Measurements from ENCODE around the gene FXYD3. TPM values are rescaled to one million over a fixed set of nuclear protein-coding genes. Genes with fewer than 3 reads are reported as not detected.

The FXYD3 gene
- total RNA-seq, 1 donor from 2014 or later: not detected

DNA sequence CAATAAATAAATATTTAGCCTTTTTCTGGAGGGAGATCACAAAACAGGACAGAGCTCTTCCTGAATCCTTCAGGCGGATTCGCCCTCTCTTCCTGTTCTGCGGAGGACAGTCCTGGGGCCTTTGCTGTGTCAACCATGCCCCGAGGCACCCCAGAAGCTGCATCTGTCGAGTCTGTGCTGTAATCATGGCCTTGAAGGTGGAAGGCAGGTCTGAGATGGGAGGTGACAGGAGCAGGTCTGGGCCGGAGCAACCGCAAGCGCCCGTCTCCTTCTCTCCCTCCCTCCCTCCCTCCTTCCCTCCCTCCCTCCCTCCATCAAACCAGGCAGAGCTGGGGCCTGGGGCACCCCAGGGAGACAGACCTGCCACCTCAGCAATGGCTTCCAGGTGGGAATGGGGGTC lies 4.6 kb upstream of the FXYD3 start:
- Histone ChIP-seq H4K20me1 (ENCODE audit: insufficient read depth, low read length) (no peaks in the 10 kb centered on the region), H3K4me2 (ENCODE audit: low read length) (no peak overlapping the region), H3K36me3 (ENCODE audit: insufficient read depth, low read length) (no peaks in the 10 kb centered on the region), H3K79me2 (ENCODE audit: insufficient read depth, low read length) (no peaks in the 10 kb centered on the region), H3K27ac (ENCODE audit: low read depth, low read length) (no peak overlapping the region), H3K9me3 (ENCODE audit: insufficient read depth, low read depth, low read length) (no peaks in the 10 kb centered on the region), H3K4me1 (ENCODE audit: insufficient read depth, low read length) (no peaks in the 10 kb centered on the region), H3K9ac (ENCODE audit: low read length) (no peak overlapping the region), H3K4me3 (ENCODE audit: insufficient read depth, low read depth, low read length) (no peak overlapping the region), H3K27me3 (ENCODE audit: insufficient read depth, low read length) (no peaks in the 10 kb centered on the region), H2AFZ (ENCODE audit: low read depth, low read length) (no peak overlapping the region)
- Mint-ChIP-seq H3K27ac (ENCODE audit: unreplicated experiment) (no peak overlapping the region), H3K36me3 (ENCODE audit: low read depth, unreplicated experiment) (no peaks in the 10 kb centered on the region), H3K9me3 (ENCODE audit: unreplicated experiment) (peaks cover 5% of the 10 kb centered on the region), H3K4me1 (ENCODE audit: low read depth, unreplicated experiment) (no peaks in the 10 kb centered on the region), H3K4me3 (ENCODE audit: unreplicated experiment) (no peak overlapping the region), H3K27me3 (ENCODE audit: low read depth, unreplicated experiment) (peaks cover 10% of the 10 kb centered on the region)
- no peak for TF ChIP-seq EZH2 (IDR thresholded peaks at IDR 0.05; ENCODE audit: insufficient read depth, low read length)
- DNase-seq (ENCODE audit: low read depth) (no peak), FAIRE-seq (no peak)

DNA sequence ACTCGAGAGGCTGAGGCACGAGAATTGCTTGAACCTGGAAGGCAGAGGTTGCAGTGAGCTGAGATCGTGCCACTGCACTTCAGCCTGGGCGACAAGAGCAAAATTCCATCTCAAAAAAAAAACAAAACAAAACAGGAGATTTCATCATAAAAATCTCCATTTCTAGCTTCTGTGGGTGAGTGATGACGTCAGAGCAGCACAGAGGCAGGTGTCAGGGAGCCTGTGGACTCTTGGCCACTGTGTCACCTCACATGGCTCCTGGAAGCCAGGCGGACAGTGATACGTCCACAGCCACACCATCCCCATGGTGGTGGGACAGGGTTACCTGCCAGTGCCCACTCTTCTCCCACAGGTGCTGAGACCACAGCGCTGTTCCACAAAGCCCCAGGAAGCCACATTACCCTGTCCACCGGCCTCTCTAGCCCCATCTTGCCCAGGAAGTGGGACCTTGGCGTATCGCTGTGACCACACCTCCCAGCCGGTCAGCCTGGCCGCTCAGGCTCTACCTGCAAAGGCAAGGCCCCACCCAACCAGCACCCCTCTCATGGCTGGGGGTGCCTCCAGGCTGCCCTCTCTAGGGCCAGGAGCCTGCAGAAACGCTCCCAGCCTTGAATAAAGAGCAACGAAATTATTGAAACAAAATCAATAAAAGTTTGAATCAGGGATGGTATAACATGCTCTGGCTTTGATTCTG lies 2.5 kb upstream of the FXYD3 start:
- FAIRE-seq: no peak
- no peak overlapping the region for H3K4me3 ChIP-seq (ENCODE audit: insufficient read depth, low read depth, low read length)
- TF ChIP-seq EZH2 (IDR thresholded peaks at IDR 0.05; ENCODE audit: insufficient read depth, low read length): no peak
- TF ChIP-seq, protein P1, sequence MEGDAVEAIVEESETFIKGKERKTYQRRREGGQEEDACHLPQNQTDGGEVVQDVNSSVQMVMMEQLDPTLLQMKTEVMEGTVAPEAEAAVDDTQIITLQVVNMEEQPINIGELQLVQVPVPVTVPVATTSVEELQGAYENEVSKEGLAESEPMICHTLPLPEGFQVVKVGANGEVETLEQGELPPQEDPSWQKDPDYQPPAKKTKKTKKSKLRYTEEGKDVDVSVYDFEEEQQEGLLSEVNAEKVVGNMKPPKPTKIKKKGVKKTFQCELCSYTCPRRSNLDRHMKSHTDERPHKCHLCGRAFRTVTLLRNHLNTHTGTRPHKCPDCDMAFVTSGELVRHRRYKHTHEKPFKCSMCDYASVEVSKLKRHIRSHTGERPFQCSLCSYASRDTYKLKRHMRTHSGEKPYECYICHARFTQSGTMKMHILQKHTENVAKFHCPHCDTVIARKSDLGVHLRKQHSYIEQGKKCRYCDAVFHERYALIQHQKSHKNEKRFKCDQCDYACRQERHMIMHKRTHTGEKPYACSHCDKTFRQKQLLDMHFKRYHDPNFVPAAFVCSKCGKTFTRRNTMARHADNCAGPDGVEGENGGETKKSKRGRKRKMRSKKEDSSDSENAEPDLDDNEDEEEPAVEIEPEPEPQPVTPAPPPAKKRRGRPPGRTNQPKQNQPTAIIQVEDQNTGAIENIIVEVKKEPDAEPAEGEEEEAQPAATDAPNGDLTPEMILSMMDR (IDR thresholded peaks at IDR 0.05; ENCODE audit: insufficient read depth, low read depth, low read length): no peak
- Mint-ChIP-seq H3K27me3 (ENCODE audit: low read depth, unreplicated experiment) (peaks cover 22% of the 10 kb centered on the region), H3K27ac (ENCODE audit: unreplicated experiment) (no peak overlapping the region), H3K36me3 (ENCODE audit: low read depth, unreplicated experiment) (no peaks in the 10 kb centered on the region), H3K4me1 (ENCODE audit: low read depth, unreplicated experiment) (peaks cover 1% of the 10 kb centered on the region), H3K4me3 (ENCODE audit: unreplicated experiment) (no peak overlapping the region), H3K9me3 (ENCODE audit: unreplicated experiment) (peaks cover 4% of the 10 kb centered on the region)
- H3K9me3 ChIP-seq (ENCODE audit: insufficient read depth, low read depth, low read length): no peaks in the 10 kb centered on the region
- no peak for DNase-seq (ENCODE audit: low read depth)
- H3K27me3 ChIP-seq (ENCODE audit: insufficient read depth, low read length): no peaks in the 10 kb centered on the region
- H2AFZ ChIP-seq (ENCODE audit: low read depth, low read length): no peak overlapping the region
- H3K9ac ChIP-seq (ENCODE audit: low read length): no peak overlapping the region
- H3K4me2 ChIP-seq (ENCODE audit: low read length): no peak overlapping the region
- H3K27ac ChIP-seq (ENCODE audit: low read depth, low read length): no peak overlapping the region
- H3K4me1 ChIP-seq (ENCODE audit: insufficient read depth, low read length): no peaks in the 10 kb centered on the region
- H3K36me3 ChIP-seq (ENCODE audit: insufficient read depth, low read length): no peaks in the 10 kb centered on the region
- H4K20me1 ChIP-seq (ENCODE audit: insufficient read depth, low read length): no peaks in the 10 kb centered on the region
- H3K79me2 ChIP-seq (ENCODE audit: insufficient read depth, low read length): no peaks in the 10 kb centered on the region

DNA sequence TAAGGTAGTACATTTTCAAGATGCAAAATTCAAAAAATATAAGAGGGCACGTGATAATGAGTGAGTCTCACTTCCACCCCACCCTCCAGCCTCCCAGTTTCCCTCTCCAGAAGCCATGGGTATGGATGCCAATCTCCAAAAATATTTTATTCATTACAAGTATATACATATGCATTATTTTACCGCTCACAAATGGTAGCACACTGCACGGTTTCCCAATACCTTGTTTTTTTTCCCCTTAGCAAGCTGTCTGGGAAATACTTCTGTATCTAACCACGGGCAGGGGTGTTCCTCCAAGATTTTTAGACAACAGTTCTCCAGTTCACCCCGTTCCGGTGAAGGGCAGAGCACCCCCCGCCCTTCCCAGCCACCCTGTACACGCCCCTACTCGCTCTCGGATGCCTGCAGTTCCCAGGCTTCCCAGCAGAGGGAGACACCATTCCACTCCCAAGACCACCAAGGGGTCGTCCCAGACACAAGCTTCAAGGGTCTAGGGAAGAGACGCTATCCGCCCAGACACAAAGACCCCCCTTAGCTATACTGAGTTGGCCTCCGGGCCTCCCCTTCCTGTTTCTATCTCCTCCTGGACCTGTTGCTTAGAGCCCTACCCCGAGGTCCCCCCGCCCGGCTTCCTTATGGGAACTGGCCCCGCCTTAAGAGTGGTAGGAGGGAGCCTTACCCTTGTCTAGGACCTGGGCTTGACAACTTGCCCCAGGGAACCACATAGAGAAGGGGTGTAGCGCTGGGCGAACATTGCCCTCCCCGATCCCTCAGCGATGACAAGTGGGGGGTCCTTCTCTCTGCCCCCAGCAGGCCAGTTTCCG lies 1.1 kb upstream of the FXYD3 start:
- H3K4me3 ChIP-seq (ENCODE audit: insufficient read depth, low read depth, low read length): no peak overlapping the region
- no peaks in the 10 kb centered on the region for H3K79me2 ChIP-seq (ENCODE audit: insufficient read depth, low read length)
- Mint-ChIP-seq H3K4me3 (ENCODE audit: unreplicated experiment) (no peak overlapping the region), H3K36me3 (ENCODE audit: low read depth, unreplicated experiment) (no peaks in the 10 kb centered on the region), H3K9me3 (ENCODE audit: unreplicated experiment) (peaks cover 2% of the 10 kb centered on the region), H3K27ac (ENCODE audit: unreplicated experiment) (peak overlapping the region; percentile 72), H3K4me1 (ENCODE audit: low read depth, unreplicated experiment) (peaks cover 1% of the 10 kb centered on the region), H3K27me3 (ENCODE audit: low read depth, unreplicated experiment) (peaks cover 22% of the 10 kb centered on the region)
- no peaks in the 10 kb centered on the region for H3K9me3 ChIP-seq (ENCODE audit: insufficient read depth, low read depth, low read length)
- no peak for TF ChIP-seq EZH2 (IDR thresholded peaks at IDR 0.05; ENCODE audit: insufficient read depth, low read length)
- TF ChIP-seq, protein P1 (IDR thresholded peaks at IDR 0.05; ENCODE audit: insufficient read depth, low read depth, low read length): peak; percentile 87
- peak overlapping the region; percentile 53 for H3K4me2 ChIP-seq (ENCODE audit: low read length)
- no peak for DNase-seq (ENCODE audit: low read depth)
- no peak for FAIRE-seq
- no peaks in the 10 kb centered on the region for H4K20me1 ChIP-seq (ENCODE audit: insufficient read depth, low read length)
- H3K27me3 ChIP-seq (ENCODE audit: insufficient read depth, low read length): no peaks in the 10 kb centered on the region
- H2AFZ ChIP-seq (ENCODE audit: low read depth, low read length): no peak overlapping the region
- H3K4me1 ChIP-seq (ENCODE audit: insufficient read depth, low read length): no peaks in the 10 kb centered on the region
- H3K27ac ChIP-seq (ENCODE audit: low read depth, low read length): no peak overlapping the region
- no peak overlapping the region for H3K9ac ChIP-seq (ENCODE audit: low read length)
- H3K36me3 ChIP-seq (ENCODE audit: insufficient read depth, low read length): no peaks in the 10 kb centered on the region

All from astrocyte (in vitro differentiated cells and primary cell).